GM21825 (cell line): ENCODE results near the gene PKIG.

Experiments used
- ATAC-seq: cut with Tn5 transposase; IDR thresholded peaks from one replicate; pipeline ENCODE4 v1.9.1; 2021; ENCODE audit warnings: mild to moderate bottlenecking, moderate library complexity; ENCODE audit not compliant: unreplicated experiment

PKIG gene

GRCh38 chr20:44616604-44616964 lies 34.2 kb downstream of the PKIG start:
- no peak for ATAC-seq

- ATAC-seq: no peak
Measured at GRCh38 chr20:44618318-44618731, 35.9 kb downstream of the PKIG start.

GRCh38 chr20:44619294-44619693 lies 36.9 kb downstream of the PKIG start:
- no peak for ATAC-seq

- no peak for ATAC-seq
Measured at GRCh38 chr20:44620030-44620429, 37.7 kb downstream of the PKIG start.

- ATAC-seq: no peak
Measured at GRCh38 chr20:44621325-44621724, 38.9 kb downstream of the PKIG start.

GRCh38 chr20:44621939-44622338 lies 39.6 kb downstream of the PKIG start:
- no peak for ATAC-seq

- no peak for ATAC-seq
Measured at GRCh38 chr20:44622501-44623270, 40.3 kb downstream of the PKIG start.

GRCh38 chr20:44624152-44624551 lies 41.8 kb downstream of the PKIG start:
- ATAC-seq: no peak

- ATAC-seq: no peak
Measured at GRCh38 chr20:44624743-44625271, 42.4 kb downstream of the PKIG start.

GRCh38 chr20:44625361-44625760 lies 43.0 kb downstream of the PKIG start:
- ATAC-seq: no peak

GRCh38 chr20:44626278-44626677 lies 43.9 kb downstream of the PKIG start:
- no peak for ATAC-seq

- no peak for ATAC-seq
Measured at GRCh38 chr20:44627364-44628010, 45.1 kb downstream of the PKIG start.

- ATAC-seq: no peak
Measured at GRCh38 chr20:44629017-44629385, 46.6 kb downstream of the PKIG start.

- ATAC-seq: no peak
Measured at GRCh38 chr20:44629542-44629941, 47.2 kb downstream of the PKIG start.

GRCh38 chr20:44630297-44630696 lies 47.9 kb downstream of the PKIG start:
- no peak for ATAC-seq

- ATAC-seq: no peak
Measured at GRCh38 chr20:44632103-44632752, 49.8 kb downstream of the PKIG start.

- no peak for ATAC-seq
Measured at GRCh38 chr20:44633187-44633810, 50.9 kb downstream of the PKIG start.

GRCh38 chr20:44633872-44634600 lies 51.7 kb downstream of the PKIG start:
- ATAC-seq: no peak

GRCh38 chr20:44635877-44636276 lies 53.5 kb downstream of the PKIG start:
- no peak for ATAC-seq

- no peak for ATAC-seq
Measured at GRCh38 chr20:44637042-44637441, 54.7 kb downstream of the PKIG start.
